HG02678 (cell line): ENCODE data around the gene SIPA1.
A peak's percentile ranks its signal among the peaks of the same experiment; 100 is the strongest.

Experiments
- ATAC-seq: cut with Tn5 transposase; IDR thresholded peaks from one replicate; pipeline ENCODE4 v1.9.1; 2021; ENCODE audit warnings: mild to moderate bottlenecking, moderate library complexity; ENCODE audit not compliant: unreplicated experiment

Gene SIPA1

DNA sequence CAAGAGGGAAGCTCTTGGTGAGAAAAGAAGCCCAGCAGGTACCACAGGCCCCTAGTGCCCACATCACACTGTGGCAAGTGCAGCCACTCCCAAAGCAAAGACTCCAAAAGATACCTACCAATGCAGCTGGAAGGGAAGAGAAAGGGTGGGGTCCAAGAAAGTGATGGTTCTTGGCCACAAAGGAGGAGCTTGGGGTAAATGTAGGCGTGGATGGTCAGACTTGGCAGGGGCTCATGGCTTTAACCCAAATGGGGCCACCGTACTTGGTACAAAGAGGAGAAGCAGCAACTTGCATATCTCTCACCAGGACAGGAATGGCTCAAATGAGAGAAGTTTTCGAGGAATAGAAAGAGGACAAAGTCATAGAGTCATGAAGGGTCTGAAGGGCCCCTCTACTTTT is 28.7 kb upstream of the SIPA1 start:
- ATAC-seq: no peak

DNA sequence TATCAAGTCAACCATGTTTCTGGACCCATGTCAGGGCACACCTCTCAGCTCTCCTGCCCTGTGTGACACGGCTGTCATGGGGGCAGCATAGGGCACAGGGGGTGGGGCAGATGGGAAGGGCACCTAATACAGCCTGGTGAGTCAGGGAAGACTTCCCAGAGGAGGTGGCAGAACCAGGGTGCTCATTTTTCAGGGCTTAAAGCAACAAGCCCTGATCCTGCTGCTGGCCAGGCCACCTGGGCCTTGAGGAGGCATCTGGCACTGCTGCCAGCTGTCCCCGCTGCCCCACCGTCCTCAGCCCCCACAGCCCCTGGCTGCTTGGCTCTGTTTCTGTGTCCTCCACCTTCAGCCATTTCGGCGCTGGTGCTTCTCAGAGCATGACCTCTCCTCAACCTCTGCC is 28.2 kb upstream of the SIPA1 start:
- no peak for ATAC-seq

DNA sequence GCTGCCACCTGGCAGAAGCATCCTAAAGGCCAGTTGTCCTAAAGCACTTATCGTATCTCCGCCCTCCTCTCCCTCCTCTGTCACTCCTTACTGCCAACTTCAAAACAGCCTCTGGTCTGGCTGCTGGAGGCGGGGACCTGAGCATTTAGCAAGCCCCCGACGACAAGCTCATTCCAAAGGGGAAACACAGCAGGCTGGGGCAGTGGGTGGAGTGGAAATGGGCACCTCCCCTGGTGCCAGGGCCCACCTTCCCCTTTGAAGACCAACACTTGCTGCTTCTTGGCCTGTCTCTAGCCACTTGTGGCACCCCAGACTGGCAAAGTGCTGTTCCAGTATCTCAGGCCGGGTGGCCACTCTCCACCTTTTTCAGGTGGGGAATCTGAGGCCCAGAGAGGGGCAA is 27.5 kb upstream of the SIPA1 start:
- ATAC-seq: no peak

DNA sequence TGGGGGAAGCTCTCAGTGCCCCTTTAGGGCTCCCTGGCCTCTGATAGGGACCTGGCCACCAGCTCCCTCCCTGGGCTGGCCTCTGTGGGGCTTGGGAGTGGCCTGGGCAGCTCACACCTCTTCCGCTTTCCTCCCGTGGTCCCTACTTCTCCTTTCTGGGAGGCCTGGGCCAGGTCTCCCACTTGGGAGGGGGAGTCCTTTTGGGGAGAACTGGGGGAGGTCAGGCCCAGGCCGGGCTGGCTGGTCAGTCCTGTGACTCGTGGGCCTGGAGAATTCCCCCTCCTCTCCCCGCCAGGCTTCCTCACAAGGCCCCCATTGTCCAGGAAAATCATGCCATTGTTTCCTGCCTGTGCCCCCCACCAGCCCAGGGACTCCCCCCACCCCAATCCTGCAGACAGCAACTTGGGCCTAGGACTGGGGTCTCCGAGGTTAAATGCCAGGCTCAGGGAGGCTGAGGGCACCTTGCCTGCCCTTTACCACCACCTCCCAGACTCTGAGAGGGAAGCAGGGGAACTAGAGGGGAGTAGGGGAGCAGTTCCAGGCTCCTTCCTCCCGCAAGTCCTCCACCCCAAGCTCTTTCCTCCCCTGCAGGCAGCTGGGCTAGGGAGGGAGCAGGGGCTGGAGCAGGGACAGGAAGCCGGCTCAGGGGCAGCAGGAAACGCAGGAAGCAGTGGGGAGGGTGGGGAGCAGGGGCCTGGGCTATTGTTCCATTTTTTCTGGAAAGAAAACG is 26.7 kb upstream of the SIPA1 start:
- ATAC-seq: no peak

DNA sequence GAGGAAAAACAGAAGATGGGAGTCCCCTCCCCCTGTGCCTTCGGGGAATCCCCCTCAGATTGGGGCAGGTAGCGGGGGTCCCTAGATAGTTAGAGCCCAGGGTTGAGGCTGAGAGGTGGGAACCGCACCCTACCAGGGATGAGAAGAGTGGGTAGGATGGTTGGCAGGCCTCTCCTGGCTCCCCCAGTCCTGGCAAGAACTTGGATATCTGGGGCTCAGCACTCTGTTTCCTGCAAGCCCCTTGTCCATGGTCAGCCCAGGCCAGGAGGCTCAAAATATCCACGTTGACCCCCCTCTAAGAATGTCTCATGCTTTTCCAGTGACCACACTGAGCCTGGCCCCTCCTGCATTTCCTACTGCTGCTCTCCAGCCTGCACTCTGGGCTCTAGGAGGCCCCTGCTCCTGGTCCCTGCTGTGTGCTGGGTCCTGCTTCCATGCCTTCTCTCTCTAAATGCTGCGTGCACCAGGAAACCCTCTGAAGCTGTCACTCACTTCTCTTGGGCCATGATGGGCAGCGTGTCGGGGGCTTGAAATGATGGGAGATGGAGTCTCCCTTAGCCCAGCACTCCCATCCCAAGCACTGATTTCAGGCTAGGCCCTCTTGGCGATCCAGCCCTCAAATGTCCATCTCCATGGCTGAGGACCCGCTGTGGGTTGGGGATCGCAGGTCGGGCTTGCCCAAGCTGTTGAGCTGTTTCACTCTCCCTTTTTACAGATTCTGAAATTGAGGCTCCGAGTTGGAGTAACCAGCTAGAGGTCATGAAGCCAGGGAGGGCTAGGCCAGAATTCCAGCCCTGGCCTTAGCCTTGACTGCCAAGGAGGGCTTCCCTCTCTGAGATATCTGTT is 25.9 kb upstream of the SIPA1 start:
- no peak for ATAC-seq

DNA sequence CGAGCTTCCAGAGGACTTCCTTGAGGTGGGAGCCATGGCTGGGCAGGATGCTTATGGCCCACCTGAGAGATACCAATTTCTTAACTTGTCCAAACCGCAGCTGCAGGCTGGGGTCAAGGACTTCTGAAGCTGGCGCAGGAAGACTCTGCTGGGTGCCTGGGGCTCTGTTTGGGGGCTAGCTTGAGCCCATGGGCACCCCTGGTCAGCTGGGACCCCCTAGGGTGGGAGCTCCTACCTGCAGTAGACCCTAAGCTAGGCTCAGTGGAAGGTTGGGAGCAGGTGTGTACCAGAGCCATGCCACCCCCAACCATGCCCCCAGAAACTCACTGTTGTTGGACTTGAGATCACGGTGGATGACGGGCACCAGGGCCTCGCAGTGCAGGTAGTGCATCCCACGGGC is 25.2 kb upstream of the SIPA1 start:
- no peak for ATAC-seq

DNA sequence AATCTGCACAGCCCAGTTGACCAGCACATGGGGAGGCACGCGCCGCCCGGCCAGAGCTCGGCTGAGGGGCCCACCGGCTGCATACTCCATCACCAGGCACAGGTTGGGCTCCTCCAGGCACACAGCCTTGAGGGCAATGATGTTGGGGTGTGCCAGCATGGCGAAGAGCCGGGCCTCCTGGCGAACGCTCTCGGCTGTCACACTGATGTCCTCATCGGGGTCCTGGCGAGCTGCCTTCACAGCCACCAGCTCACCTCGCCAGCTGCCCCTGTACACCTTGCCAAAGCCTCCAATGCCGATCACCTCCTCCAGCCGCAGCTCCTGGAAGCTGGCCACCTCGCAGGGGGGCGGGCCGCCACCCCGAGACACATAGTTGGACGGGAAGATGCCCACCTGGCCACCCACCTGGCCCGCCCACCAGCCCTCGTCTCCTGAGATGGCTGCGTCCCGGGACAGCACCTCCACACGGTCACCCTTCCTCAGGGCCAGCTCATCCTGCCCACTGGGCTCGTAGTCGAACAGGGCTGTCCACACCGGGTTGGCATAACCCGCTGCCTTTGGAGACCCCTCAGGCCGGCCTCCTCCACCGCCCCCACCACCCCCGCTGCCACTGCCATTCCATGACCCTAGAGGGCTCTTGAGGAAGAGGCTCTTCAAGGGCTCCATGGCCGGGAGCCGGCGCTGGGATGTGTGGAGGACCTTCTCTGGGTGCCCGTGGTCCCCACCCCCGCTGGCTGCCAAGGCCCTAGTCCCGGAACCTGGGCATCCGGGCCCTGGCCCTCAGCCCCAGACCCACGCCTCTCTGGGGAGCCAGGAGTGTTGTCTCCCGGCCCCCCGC is 24.6 kb upstream of the SIPA1 start:
- no peak for ATAC-seq

DNA sequence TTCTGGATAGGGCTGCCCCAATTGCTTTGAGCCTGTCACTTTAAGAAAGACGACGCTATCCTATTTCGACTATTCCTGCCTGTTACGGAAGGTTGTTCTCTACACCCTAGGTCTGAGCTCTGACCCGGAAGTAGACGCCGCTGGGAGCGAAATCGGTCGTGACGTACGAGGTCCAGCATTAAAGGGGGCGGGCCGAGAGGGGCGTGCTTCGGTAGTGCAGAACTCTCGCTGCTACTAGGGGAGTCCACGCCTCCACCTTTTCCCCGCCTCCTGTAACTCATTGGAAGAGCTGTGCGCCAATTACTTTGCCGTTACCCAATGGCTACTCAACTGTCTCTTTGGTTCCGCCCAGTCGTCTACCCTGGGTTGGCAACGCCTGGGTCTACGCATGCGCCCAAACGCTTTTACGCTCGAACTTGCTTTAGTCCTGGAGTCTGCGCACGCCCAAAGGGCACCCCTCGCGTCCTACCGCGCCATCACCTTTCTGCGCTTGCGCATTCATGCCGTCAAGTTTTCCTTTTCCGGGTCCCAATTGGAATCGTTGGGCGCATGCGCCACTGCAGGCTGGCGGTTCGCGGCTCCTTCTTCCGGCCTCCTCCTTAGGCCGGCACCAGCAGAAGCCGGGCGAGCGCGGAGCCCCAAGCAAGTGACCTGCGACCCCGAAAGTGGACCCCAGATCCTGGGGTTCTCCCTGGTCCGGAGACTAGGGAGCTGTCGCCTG is 22.5 kb upstream of the SIPA1 start, which contains the start of gene PCNX3:
PCNX3 (plus strand) TSS at position 548 of the 721 bp plus-strand sequence. CDS start 536 bp downstream, outside the sequence.
- peak; percentile 81 for ATAC-seq

DNA sequence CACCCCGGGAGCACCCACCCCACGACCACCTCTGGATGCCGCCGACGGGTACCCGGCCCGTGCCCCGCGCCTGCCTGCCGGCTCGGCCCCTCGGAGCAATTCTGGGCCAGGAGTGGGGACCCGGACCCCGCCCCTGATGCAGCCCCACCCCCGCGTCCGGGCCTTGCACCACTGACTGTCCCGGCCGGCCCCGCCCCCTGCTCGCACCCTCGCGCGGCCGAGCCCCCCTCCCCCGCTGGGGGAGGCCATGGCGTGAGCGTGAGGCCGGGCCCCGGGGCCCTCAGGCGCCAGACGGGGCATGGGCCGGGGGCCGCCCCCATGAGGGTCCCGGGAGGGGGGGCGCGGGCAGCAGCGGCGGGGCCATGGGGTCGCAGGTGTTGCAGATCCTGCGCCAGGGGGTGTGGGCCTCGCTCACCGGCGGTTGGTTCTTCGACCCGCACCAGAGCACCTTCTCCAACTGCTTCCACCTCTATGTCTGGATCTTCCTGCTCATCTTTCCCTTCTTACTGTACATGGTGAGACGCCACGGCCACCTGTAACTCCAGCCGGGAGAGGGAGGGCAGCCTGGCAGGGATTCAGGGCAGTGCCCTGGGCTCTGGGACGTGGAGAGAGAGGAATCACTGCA is 21.8 kb upstream of the SIPA1 start:
- no peak for ATAC-seq

DNA sequence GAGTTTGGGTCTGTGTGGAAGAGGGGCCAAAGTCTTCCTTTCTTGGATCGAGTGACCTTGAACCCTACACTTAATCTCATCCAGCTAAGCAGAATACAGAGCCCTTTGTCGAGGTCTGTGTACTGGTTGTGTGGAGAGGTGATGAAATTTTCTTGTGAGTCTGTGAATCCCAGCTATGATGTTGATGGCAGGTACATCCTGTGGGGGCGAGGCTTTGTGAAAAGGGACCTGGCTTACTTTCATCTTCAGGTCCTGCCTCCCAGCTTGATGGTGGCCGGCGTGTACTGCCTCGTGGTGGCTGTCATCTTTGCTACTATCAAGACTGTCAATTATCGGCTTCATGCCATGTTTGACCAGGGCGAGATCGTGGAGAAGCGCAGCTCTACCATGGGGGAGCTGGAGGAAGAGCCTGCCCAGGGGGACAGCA is 21.3 kb upstream of the SIPA1 start:
- ATAC-seq: no peak

DNA sequence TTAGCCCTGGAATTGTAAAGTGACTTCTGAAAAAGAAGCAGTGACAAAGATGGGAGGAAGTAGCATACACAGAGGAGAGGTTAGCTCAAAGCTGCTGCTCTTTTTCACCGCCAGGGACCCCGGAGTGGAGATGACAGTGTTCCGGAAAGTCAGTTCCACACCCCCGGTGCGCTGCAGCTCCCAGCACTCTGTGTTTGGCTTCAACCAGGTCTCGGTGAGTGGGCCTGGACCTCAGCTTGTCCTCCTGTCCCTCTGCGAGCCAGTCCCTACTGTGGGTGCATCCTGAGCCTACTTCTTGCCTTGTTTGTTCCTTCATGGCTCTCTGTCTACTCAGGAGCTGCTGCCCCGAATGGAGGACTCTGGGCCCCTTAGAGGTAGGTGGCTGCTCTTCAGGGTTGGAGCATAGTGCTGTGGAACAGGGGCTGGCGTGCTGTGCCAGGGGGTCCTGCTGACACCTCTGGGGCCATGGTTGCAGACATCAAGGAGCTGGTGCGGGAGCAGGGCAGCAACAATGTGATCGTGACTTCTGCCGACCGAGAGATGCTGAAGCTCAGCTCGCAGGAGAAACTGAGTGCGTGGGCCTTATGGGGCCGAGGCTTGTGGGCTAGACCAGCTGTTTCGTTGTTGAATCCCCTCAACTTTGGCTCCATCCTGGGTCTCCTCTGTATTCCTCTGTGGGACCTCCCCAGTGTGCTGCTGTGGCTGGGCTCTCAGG is 20.6 kb upstream of the SIPA1 start:
- no peak for ATAC-seq

DNA sequence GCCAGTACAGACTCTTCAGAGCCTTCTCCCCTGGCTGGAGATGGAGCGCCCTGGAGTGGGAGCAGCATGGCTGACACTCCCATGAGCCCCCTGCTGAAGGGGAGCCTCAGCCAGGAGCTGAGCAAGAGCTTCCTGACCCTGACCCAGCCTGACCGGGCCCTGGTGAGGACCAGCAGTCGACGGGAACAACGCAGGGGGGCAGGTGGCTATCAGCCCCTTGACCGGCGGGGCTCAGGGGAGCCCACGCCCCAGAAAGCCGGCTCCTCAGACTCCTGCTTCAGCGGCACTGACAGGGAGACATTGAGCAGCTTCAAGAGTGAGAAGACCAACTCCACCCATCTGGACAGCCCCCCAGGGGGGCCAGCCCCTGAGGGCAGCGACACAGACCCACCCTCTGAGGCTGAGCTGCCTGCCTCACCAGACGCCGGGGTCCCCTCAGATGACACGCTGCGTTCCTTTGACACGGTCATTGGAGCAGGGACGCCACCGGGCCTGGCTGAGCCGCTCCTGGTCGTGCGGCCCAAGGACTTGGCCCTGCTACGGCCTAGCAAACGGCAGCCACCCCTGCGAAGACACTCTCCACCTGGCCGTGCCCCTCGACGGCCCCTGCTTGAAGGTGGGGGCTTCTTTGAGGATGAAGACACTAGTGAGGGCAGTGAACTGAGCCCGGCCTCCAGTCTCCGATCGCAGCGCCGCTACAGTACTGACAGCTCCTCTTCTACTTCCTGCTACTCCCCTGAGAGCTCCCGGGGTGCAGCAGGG is 19.7 kb upstream of the SIPA1 start:
- ATAC-seq: no peak

DNA sequence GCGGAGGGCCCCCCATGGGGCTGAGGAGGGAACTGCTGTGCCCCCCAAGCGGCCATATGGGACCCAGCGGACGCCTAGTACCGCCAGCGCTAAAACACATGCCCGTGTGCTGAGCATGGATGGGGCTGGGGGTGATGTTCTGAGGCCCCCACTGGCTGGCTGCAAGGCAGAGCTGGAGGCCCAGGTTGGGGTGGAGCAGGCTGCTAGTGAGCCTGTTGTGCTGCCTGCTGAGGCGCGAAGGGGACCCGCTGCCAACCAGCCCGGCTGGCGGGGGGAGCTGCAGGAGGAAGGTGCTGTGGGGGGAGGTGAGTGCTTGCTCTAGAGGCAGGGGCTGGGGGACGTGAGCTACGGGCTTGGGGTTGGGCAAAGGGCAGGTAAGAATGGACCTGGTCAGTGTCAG is 19.1 kb upstream of the SIPA1 start:
- no peak for ATAC-seq

DNA sequence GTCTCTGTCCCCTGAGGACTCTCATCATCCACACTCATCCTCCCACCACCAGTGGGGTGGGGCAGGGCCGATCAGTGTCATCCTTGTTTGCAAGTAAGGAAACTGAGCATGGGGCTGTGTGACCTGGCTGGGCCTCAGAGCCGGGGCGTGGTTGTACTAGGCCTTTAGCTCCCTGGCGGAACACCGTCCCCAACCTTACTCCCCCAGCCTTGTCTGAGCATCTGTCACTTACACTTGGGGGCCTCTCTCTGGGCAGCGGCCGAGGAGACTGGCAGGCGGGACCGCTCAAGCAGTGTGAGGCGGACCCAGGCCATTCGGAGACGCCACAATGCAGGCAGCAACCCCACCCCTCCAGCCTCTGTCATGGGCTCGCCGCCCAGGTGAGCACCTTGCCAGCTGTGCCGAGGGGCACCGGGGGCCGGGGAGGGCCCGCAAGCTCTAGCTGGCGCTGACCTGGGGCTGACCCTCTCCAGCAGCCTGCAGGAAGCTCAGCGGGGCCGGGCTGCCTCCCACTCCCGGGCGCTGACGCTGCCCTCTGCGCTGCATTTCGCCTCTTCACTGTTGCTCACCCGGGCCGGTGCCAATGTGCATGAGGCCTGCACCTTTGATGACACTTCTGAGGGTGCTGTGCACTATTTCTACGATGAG is 18.5 kb upstream of the SIPA1 start:
- ATAC-seq: no peak

DNA sequence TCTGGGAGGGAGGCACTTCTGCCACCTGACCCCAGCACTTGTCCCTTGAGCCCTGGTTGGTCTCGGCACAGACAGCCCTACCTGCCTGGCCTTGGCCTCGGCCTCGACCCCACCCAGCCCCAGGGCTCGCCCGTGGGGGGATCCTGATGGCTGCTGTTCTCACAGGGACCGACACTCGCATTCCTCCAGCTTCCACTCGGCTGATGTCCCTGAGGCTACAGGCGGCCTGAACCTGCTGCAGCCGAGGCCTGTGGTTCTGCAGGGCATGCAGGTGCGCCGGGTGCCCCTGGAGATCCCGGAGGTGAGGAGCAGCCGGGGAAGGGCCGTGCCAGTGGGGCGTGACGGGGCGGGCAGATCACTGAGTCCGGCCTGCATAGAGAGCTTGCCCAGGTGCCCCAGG is 17.2 kb upstream of the SIPA1 start:
- ATAC-seq: no peak

DNA sequence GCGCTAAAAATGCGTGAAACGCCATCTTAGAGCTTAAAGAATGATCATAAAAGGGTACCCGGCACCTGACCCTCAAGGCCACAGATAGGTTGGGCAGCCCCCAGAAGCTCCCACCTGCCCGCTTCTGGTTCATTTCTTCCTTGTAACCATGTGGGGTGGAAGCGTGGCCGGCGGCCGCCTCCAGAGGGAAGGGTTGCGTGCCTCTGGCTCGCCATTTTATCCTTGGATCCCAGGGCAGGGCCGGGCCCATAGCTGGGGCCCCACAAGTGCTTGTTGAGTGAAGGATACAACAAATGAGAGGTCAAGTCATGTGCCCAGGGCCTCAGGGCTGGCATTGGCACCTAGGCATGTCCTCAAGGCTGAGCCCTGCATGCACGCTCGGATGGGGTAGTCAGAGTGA is 16.4 kb upstream of the SIPA1 start:
- no peak for ATAC-seq

DNA sequence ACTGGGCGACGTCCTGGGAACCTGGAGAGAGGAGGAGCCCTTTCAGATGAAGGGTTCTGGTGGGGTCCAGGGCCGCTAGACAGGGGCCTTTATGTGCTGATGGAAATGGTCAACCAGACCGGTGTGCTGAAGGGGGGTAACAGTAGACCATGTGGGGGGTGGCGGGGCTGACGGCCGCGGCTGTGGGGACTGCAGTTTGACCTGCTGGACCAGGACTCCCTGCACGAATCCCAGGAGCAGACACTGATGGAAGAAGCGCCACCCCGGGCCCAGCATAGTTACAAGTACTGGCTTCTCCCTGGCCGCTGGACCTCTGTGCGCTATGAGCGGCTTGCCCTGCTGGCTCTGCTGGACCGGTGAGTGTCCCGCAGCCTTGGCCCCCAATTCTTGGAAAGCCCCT is 15.9 kb upstream of the SIPA1 start:
- ATAC-seq: no peak

DNA sequence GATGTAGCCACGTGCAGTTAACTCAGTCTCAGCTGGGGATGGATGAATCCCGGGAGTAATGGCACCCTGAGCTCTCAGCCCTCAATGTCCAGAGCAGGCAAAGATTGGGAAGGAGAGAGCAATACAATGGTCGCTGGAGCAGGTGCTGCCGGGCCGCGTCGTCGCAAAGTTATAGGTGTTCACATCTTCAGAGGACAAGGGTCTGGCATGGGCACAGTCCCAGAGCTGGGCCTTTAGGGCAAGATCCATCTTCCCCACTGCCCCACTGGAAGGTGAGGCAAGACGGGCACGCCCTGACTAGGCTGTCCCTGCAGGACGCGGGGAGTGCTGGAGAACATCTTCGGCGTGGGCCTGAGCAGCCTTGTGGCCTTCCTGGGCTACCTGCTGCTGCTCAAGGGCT is 14.7 kb upstream of the SIPA1 start:
- ATAC-seq: no peak
